ENCODE results near the gene CRIM1.

The CRIM1 gene

GRCh38 chr2:36427790-36428243 lies 72.2 kb downstream of the CRIM1 start:
- DNase-seq = no peak

- no peak for DNase-seq
Observed at GRCh38 chr2:36430549-36430948, 75.0 kb downstream of the CRIM1 start.

- no peak for DNase-seq
Observed at GRCh38 chr2:36432479-36432878, 76.9 kb downstream of the CRIM1 start.

- no peak for DNase-seq
Observed at GRCh38 chr2:36433311-36434217, 78.0 kb downstream of the CRIM1 start.

GRCh38 chr2:36438449-36438977 lies 82.9 kb downstream of the CRIM1 start:
- no peak for DNase-seq

GRCh38 chr2:36439084-36439483 lies 83.5 kb downstream of the CRIM1 start:
- DNase-seq = no peak

- DNase-seq = no peak
Observed at GRCh38 chr2:36441065-36441625, 85.6 kb downstream of the CRIM1 start.

GRCh38 chr2:36441816-36442215 lies 86.2 kb downstream of the CRIM1 start:
- no peak for DNase-seq

- DNase-seq = no peak
Observed at GRCh38 chr2:36444216-36444936, 88.8 kb downstream of the CRIM1 start.

- DNase-seq = no peak
Observed at GRCh38 chr2:36445185-36445866, 89.7 kb downstream of the CRIM1 start.

- DNase-seq = no peak
Observed at GRCh38 chr2:36446294-36446693, 90.7 kb downstream of the CRIM1 start.

- DNase-seq = no peak
Observed at GRCh38 chr2:36449213-36449612, 93.6 kb downstream of the CRIM1 start.

- DNase-seq = no peak
Observed at GRCh38 chr2:36449943-36450392, 94.4 kb downstream of the CRIM1 start.

GRCh38 chr2:36450466-36451196 lies 95.1 kb downstream of the CRIM1 start:
- no peak for DNase-seq

GRCh38 chr2:36451512-36451911 lies 95.9 kb downstream of the CRIM1 start:
- no peak for DNase-seq

GRCh38 chr2:36452260-36452659 lies 96.7 kb downstream of the CRIM1 start:
- DNase-seq = no peak

- DNase-seq = no peak
Observed at GRCh38 chr2:36453652-36454051, 98.1 kb downstream of the CRIM1 start.

GRCh38 chr2:36455011-36455410 lies 99.4 kb downstream of the CRIM1 start:
- DNase-seq = no peak

- DNase-seq = no peak
Observed at GRCh38 chr2:36455788-36456187, 100.2 kb downstream of the CRIM1 start.

- no peak for DNase-seq
Observed at GRCh38 chr2:36456227-36457175, 100.9 kb downstream of the CRIM1 start.

GRCh38 chr2:36458106-36458505 lies 102.5 kb downstream of the CRIM1 start:
- no peak for DNase-seq
